Measurements from ENCODE around the gene DPYSL5.

DNA sequence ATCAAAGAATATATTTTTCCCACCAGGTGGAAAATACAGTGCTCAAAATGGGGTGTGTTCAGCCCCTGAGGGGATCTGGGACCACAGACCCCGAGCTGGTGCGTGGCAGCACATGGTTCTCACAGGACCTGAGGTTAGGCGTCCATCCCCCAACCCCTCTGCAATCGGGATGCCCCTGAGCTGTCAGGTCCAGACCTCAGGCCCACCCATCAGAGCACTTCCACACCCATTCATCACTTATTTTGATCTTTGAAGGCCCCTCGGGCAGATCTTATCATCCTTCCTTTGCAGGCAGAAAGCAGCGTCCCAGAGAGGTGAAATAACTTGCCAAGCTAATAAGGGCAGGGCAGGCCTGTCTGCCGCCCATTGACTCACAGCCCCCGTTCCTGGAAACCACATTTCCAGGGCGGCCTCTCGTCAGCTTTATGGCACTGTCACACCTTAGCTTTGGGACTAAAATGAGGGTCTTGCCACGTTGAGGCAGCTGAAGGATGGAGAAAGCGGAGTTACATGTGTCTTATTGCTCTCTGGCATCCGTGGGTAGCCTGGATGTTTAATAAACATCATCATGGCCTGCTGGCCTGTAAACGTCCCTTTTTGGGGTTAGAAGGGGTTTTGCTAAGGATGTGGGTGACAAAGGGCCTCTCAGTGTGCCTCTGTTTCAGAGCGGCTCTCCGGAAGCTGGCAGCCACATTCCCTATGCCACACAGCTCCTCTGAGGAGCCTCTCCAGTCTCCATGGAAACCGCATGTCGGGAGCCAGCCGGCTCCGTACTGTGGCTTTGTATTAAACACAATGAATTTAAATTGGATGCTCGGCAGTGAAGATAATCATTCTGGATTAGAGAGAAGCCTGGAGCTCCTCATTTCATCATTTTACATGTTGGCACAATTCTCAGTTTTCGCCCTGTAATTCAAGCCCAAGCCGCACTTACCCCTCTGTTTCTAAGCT is 64.3 kb downstream of the DPYSL5 start:
- TF ChIP-seq, protein P1, sequence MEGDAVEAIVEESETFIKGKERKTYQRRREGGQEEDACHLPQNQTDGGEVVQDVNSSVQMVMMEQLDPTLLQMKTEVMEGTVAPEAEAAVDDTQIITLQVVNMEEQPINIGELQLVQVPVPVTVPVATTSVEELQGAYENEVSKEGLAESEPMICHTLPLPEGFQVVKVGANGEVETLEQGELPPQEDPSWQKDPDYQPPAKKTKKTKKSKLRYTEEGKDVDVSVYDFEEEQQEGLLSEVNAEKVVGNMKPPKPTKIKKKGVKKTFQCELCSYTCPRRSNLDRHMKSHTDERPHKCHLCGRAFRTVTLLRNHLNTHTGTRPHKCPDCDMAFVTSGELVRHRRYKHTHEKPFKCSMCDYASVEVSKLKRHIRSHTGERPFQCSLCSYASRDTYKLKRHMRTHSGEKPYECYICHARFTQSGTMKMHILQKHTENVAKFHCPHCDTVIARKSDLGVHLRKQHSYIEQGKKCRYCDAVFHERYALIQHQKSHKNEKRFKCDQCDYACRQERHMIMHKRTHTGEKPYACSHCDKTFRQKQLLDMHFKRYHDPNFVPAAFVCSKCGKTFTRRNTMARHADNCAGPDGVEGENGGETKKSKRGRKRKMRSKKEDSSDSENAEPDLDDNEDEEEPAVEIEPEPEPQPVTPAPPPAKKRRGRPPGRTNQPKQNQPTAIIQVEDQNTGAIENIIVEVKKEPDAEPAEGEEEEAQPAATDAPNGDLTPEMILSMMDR (IDR thresholded peaks at IDR 0.05) = no peak
- no peak for TF ChIP-seq POLR2A (IDR thresholded peaks at IDR 0.05)
